Posterior cingulate gyrus (tissue), 11 donors: ENCODE data around the gene TMEM25.
"Not testable (repeated sequence)": the region's sequence is repeated elsewhere in the genome, so short reads cannot be mapped to it uniquely, and the experiment has no call there.

Experiments
- DNase-seq, 10 donors: peaks; one replicate each; pipeline versions ENCODE4 v3.0.0 to v3.0.0-alpha.2; 2020 to 2021; ENCODE audit warnings: mixed read lengths in 3 of 10
- intact Hi-C: fragments of 100-400 bp; cut with DNase I; formaldehyde crosslinking; loops from one replicate; pipeline ENCODE4 v1.15.1; 2023

TMEM25 gene

GRCh38 chr11:118572981-118573550, 42.1 kb downstream of the TMEM25 start:
- intact Hi-C loops: no loop called here
- no peak for DNase-seq

- intact Hi-C loops: no loop called here
- DNase-seq: no peak
These were observed 43.6 kb downstream of the TMEM25 start for GRCh38 chr11:118574636-118575035.

DNA sequence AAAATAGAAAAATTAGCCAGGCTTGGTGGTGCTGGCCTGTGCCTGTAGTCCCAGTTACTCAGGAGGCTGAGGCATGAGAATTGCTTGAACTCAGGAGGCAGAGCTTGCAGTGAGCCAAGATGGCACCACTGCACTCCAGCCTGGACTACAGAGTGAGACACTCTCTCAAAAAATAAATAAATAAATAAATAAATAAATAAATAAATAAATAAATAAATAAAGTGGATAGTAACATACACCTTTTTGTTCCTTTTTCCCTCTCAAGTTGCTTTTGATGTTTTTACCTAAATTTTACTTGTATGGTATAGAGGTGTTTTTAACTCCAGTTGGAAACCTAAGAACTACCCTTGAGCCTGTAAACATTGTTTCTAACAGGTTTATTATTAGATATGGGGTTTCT, 47.0 kb downstream of the TMEM25 start:
- DNase-seq, intact Hi-C loops: not testable (repeated sequence)

DNA sequence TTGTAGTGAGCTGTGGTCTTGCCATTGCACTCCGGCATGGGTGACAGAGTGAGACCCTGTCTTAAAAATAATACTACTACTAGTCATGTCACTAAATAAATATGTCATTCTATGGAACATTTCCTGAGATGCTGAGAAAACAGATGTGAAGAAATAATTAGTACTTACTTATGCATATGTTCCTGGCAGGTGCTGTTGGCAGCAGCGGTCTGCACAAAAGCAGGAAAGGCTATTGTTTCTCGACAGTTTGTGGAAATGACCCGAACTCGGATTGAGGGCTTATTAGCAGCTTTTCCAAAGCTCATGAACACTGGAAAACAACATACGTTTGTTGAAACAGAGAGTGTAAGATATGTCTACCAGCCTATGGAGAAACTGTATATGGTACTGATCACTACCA, 50.1 kb downstream of the TMEM25 start:
- intact Hi-C loops: no loop called here
- DNase-seq: no peak
